A673 (cell line): Measurements from ENCODE around the gene ELOVL3.

ENCODE experiments used
- EZH2 ChIP-seq: fragments of 200-600 bp; sonication (generic); IDR thresholded peaks from 2 replicates; pipeline ENCODE4 v1.6.1; 2017; ENCODE audit warnings: borderline replicate concordance, low read depth, mild to moderate bottlenecking, mixed read lengths, antibody characterized with exemption, low read length; ENCODE audit not compliant: poor library complexity, severe bottlenecking
- TF ChIP-seq, protein P1 (sequence below): fragments of 300-800, 200-600 bp; sonication (generic); conservative IDR thresholded peaks from 2 replicates; pipeline ENCODE4 v1.5.1; 2017; ENCODE audit warnings: low read depth, mild to moderate bottlenecking, antibody characterized with exemption, low read length, moderate library complexity, mixed read lengths

- TF ChIP-seq, protein P1, sequence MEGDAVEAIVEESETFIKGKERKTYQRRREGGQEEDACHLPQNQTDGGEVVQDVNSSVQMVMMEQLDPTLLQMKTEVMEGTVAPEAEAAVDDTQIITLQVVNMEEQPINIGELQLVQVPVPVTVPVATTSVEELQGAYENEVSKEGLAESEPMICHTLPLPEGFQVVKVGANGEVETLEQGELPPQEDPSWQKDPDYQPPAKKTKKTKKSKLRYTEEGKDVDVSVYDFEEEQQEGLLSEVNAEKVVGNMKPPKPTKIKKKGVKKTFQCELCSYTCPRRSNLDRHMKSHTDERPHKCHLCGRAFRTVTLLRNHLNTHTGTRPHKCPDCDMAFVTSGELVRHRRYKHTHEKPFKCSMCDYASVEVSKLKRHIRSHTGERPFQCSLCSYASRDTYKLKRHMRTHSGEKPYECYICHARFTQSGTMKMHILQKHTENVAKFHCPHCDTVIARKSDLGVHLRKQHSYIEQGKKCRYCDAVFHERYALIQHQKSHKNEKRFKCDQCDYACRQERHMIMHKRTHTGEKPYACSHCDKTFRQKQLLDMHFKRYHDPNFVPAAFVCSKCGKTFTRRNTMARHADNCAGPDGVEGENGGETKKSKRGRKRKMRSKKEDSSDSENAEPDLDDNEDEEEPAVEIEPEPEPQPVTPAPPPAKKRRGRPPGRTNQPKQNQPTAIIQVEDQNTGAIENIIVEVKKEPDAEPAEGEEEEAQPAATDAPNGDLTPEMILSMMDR = no peak
- TF ChIP-seq EZH2 = no peak
Observed at GRCh38 chr10:102233997-102234396, 7.9 kb downstream of the ELOVL3 start.
